GM10248 (cell line): ENCODE measurements around the gene SMG5.

Source experiments
- CTCF ChIA-PET: fragments of 300-600 bp; sonication (Branson Sonifier 250); formaldehyde crosslinking; extraction: SDS; loops from one replicate; lab custom pipeline; 2021; ENCODE audit warnings: antibody characterized with exemption; lab: Yijun Ruan, JAX
- POLR2A ChIA-PET: fragments of 350-650 bp; sonication (Branson Sonifier 250); formaldehyde crosslinking; extraction: SDS; loops from one replicate; lab custom pipeline; 2020; ENCODE audit warnings: antibody characterized with exemption; lab: Yijun Ruan, JAX
- DNase-seq: peaks from one replicate; pipeline ENCODE4 v3.0.0; 2012; ENCODE audit errors: extremely low spot score
- TF ChIP-seq, protein P1 (sequence below): IDR thresholded peaks from 2 replicates; pipeline ENCODE4 v1.5.1; 2012; ENCODE audit warnings: mild to moderate bottlenecking, low read depth; ENCODE audit errors: extremely low read depth, missing control alignments, control extremely low read depth

Gene SMG5

DNA sequence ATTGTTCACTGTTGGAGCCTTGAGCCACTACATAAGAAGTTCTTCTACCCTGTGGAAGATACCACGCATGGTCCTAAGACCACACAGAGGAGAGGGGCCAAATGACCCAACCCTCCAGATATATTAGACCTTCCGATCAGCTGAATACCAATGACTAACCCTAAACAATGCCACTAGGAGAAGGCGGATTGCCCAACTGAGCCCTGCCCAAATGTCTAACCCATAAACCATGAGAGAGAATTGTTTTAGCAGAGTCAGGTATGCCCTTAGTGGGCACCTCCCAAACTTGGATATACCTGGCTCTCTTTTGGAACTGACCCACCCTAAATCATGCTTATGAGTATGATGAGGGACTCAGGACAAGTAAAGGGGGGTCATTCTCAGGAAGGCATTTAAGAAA is 12.3 kb downstream of the SMG5 start:
- TF ChIP-seq, protein P1, sequence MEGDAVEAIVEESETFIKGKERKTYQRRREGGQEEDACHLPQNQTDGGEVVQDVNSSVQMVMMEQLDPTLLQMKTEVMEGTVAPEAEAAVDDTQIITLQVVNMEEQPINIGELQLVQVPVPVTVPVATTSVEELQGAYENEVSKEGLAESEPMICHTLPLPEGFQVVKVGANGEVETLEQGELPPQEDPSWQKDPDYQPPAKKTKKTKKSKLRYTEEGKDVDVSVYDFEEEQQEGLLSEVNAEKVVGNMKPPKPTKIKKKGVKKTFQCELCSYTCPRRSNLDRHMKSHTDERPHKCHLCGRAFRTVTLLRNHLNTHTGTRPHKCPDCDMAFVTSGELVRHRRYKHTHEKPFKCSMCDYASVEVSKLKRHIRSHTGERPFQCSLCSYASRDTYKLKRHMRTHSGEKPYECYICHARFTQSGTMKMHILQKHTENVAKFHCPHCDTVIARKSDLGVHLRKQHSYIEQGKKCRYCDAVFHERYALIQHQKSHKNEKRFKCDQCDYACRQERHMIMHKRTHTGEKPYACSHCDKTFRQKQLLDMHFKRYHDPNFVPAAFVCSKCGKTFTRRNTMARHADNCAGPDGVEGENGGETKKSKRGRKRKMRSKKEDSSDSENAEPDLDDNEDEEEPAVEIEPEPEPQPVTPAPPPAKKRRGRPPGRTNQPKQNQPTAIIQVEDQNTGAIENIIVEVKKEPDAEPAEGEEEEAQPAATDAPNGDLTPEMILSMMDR = no peak
- CTCF ChIA-PET = interaction anchor here (1.1 to 3.0 kb wide), 2 partner anchors 9 to 11 kb away, joined by 3 to 12 read pairs; no protein-coding TSS in a partner anchor
- POLR2A ChIA-PET = interaction anchor here (0.7 kb wide), 1 partner anchor 116 kb away, joined by 5 read pairs; no protein-coding TSS in a partner anchor
- DNase-seq = no peak

DNA sequence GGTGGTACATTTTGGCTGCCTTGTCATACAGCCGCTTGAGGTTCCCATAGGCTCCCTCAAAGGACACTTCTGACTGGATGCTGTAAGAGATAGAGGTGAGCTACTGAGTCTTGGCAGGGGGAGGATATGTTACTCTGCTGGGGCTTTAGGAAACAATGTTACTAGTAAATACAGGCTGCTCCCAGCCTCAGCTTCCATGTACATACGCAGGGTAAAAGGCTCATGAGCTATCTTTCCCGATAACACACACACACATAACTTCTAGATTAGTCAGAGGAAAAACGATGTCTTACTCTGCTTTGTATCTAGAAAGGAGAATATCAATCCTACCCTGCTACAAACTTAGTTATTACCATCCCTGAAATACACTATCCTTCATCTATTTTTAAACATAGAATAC is 14.3 kb downstream of the SMG5 start:
- POLR2A ChIA-PET = interaction anchor here (1.2 kb wide), 1 partner anchor 13 kb away, joined by 4 read pairs; no protein-coding TSS in a partner anchor
- no peak for DNase-seq
- TF ChIP-seq, protein P1 = no peak
- CTCF ChIA-PET = interaction anchor here (0.9 to 1.3 kb wide), 5 partner anchors 9 to 172 kb away, joined by 3 to 4 read pairs (median 3); no protein-coding TSS in a partner anchor

DNA sequence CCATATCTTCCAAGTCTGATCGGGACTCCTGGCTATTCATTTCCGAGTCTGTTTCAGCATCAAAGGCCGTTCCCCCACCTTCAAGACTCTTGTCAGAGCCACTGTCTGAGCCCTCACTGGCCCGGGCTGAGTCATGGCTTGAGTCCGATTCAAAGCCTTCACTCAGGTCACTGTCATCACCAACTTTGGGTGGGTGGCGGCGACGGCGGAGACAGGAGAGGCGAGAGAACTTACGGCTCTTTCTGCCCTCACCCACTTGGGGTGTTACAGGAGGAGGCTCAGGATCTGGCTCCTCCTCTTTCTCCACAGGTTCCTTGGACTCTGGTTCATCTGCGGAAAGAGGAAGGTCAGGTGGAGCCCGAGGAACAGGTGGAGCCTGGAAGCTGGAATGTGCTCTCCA is 16.6 kb downstream of the SMG5 start:
- no peak for DNase-seq
- ChIA-PET POLR2A (no interaction called here), CTCF (no interaction called here)
- TF ChIP-seq, protein P1 = no peak

DNA sequence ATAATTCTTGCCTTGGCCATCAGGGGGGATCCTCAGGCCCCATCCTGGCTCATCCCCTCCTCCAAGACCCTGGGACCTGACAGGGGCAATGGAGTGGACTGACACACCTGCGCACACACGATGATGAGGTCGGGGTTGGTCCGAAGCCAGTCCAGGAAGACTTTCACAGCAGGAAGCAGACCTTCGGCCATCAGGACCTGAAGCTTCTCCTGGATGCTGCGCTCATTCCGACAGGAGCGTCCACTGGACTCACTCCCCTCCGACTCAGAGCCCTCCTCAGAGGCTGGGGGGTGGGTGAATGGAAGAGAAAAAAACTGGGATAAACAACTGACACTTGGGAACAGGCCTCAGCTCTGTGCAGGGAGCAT is 19.4 kb downstream of the SMG5 start:
- TF ChIP-seq, protein P1 = no peak
- DNase-seq = no peak
- ChIA-PET POLR2A (no interaction called here), CTCF (interaction anchor here (1.0 to 4.9 kb wide), 5 partner anchors 9 to 118 kb away, joined by 3 to 24 read pairs (median 5); no protein-coding TSS in a partner anchor)

DNA sequence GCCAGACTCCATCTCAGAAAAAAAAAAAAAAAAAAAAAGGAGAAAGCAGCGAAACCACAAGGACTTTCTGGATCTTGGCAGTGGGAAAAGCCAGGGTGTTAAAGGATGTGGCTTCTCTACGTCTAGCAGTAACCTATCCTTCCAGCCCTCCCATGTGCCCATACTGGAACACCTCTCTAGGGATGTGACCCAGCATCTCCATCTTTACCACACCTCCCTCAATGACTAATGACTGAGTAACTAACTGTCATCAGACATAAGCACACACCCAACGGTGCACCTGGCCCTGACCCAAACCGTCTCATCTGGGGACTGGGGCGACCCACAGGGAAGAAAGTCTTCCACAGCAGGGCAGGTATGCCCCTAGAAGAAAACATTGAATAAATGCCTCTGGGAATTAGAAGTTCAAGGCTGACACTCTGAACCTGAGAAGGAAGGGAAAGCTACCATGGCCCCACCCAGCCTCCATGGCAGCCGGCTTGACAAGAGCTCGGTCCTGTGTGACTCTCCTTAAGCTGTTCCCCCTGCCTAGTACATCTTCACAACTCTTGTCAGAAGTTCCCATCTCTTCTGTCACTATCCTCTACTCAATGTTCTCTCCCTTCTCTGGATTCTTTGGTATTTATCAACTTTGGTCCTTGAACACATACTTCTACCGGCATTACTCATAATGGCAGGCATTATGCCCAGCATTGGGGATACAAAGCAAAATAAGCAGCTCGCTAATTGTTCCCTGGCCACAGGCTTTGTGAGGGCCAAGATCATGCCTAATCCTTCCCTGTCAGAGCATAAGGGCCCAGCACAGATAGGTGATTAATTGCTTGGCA is 20.0 kb downstream of the SMG5 start:
- TF ChIP-seq, protein P1 = no peak
- ChIA-PET CTCF (interaction anchor here (1.0 to 4.9 kb wide), 8 partner anchors 10 to 166 kb away, joined by 3 to 24 read pairs (median 4); no protein-coding TSS in a partner anchor), POLR2A (no interaction called here)
- DNase-seq = no peak

DNA sequence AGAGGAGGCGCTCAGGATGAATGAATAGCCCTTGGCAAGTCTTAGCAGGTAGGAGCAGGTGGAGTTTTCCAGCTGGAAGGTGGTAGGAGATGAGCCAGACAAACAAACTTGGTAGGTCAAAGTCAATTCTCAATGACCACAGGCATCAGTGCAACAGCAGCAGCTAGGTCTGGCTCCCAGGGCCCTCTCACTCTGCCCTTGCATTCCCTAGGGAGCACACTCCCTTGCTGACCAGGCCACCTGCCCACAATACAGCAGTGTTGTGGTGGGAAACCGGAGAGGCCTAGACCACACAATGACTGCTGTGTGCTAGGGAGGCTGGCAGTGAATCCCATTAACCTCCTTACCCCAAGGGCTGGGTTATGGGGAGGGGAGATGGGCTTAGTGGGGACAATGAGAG is 21.7 kb downstream of the SMG5 start:
- ChIA-PET POLR2A (no interaction called here), CTCF (interaction anchor here (0.9 to 4.9 kb wide), 10 partner anchors 10 to 170 kb away, joined by 3 to 24 read pairs (median 4); partner anchors contain the start of gene BGLAP)
- DNase-seq = no peak
- TF ChIP-seq, protein P1 = no peak
